Ovary (tissue), 9 donors: ENCODE measurements around the gene NAA40. TPM values are rescaled to one million over a fixed set of nuclear protein-coding genes. Genes with fewer than 3 reads are reported as not detected.

Source experiments
- DNase-seq, 5 donors: peaks; one replicate each; pipeline ENCODE4 v3.0.0-alpha.2; 2019 to 2020
- H3K27ac ChIP-seq, 2 donors: fragments of 200-600 bp; one replicate each; pipeline versions ENCODE4 v1.5.1 to v1.8.0; 2019 to 2022
- H3K27me3 ChIP-seq: fragments of 200-600 bp; one replicate; pipeline ENCODE4 v1.8.0; 2022
- H3K36me3 ChIP-seq: fragments of 200-600 bp; sonication (generic); one replicate; pipeline ENCODE4 v1.5.1; 2019
- H3K4me1 ChIP-seq: one replicate; pipeline ENCODE4 v1.8.1; 2013; ENCODE audit warnings: mild to moderate bottlenecking, moderate library complexity; ENCODE audit not compliant: insufficient read depth
- H3K4me3 ChIP-seq: fragments of 200-600 bp; sonication (generic); one replicate; pipeline ENCODE4 v1.5.1; 2017
- H3K9me3 ChIP-seq, 2 donors: fragments of 200-600 bp in 1 of 2; sonication (generic) in 1 of 2; one replicate each; pipeline versions ENCODE4 v1.5.1 to v1.8.1; 2013 to 2019; ENCODE audit warnings: mild to moderate bottlenecking in 1 of 2, moderate library complexity in 1 of 2
- CTCF ChIP-seq, 3 donors: fragments of 450-650 bp in 2 of 3; fragments of 200-600 bp in 1 of 3; IDR thresholded peaks; one replicate each; pipeline versions ENCODE4 v1.5.1 to v1.8.0; 2016 to 2022; ENCODE audit warnings: antibody characterized with exemption in 3 of 3, mild to moderate bottlenecking in 1 of 3
- EP300 ChIP-seq: sonication (generic); formaldehyde crosslinking; IDR thresholded peaks from one replicate; pipeline ENCODE4 v1.6.1; 2017; ENCODE audit warnings: antibody characterized with exemption
- POLR2A ChIP-seq: fragments of 450-650 bp; IDR thresholded peaks from one replicate; pipeline ENCODE4 v1.6.1; 2017; ENCODE audit warnings: antibody characterized with exemption, mild to moderate bottlenecking, moderate library complexity
- WGBS, 3 donors: extraction: QIAGEN DNeasy Blood & Tissue Kit in 1 of 3; methylation state at CpG; one replicate each; pipeline versions ENCODE4 v1.1.5 to v1.1.7; 2013 to 2017; 5-methylcytosine and 5-hydroxymethylcytosine counted together
- intact Hi-C, 4 donors: fragments of 100-400 bp; cut with DNase I; formaldehyde crosslinking; loops; one replicate each; pipeline versions ENCODE4 v1.11.0 to v1.15.1; 2022 to 2023
- polyA plus RNA-seq, 2 donors: library from polyadenylated mRNA; stranded (reverse); fragments of 200-250 nt in 1 of 2; fragments of 350-450 nt in 1 of 2; fragmentation: Illumina TruSeq in 1 of 2; extraction: RNeasy Lipid Tissue Mini Kit (QIAGEN cat#74804) in 1 of 2; gene quantifications; one replicate each; pipeline ENCODE4 v1.2.3, GENCODE V29; 2013 to 2014
- total RNA-seq, 7 donors: library from RNA; depleted of rRNA in 2 of 7; stranded (reverse); fragments of >200 nt in 2 of 7; fragmentation: NEBNext Ultra II Directional in 3 of 7; extraction: Animal tissue kit (Norgen Biotek cat#: 25700) in 3 of 7; gene quantifications; one replicate each; pipeline versions ENCODE4 v1.1.0 to v1.2.4, GENCODE V29; 2016 to 2023
- donor health status: DM: no; HTN: no; CAD: no; lungs with moderate emphysema.
- donor health status: DM: no; HTN: no; CAD: no.
- donor health status: Bipolar disorder and iron deficiency.
- donor health status: DM: yes; HTN: yes; CAD: no.
- donor health status: DM: no; HTN: no; CAD: no.
- donor health status: DM: yes; HTN: yes; CAD: no.

Gene NAA40
- total and polyA plus RNA-seq, 9 donors: 4.5 to 15.9 (median 10.2) TPM

GRCh38 chr11:63919267-63920125 lies 19.3 kb upstream of the NAA40 start:
- peak overlapping the region; percentile 52 to 78 for H3K27ac ChIP-seq
- no peaks in the 10 kb centered on the region for H3K27me3 ChIP-seq
- intact Hi-C loops: no loop called here
- TF ChIP-seq CTCF (IDR thresholded peaks at IDR 0.05): no peak
- TF ChIP-seq POLR2A: no peak
- no peak for TF ChIP-seq EP300
- peak in 3 of 5 donors; percentile 49 to 60 (median 59) for DNase-seq
- WGBS, 3 donors: 19 to 33% (median 26%) methylated on average over 36 to 41 of the region's 41 CpGs
- H3K9me3 ChIP-seq: no peaks in the 10 kb centered on the region
- no peaks in the 10 kb centered on the region for H3K36me3 ChIP-seq
- H3K4me3 ChIP-seq: no peak overlapping the region
- peaks cover 15% of the 10 kb centered on the region for H3K4me1 ChIP-seq

GRCh38 chr11:63920126-63920938 lies 18.5 kb upstream of the NAA40 start:
- Histone ChIP-seq H3K27me3 (no peaks in the 10 kb centered on the region), H3K27ac (peak overlapping the region; percentile 52 to 78), H3K4me3 (no peak overlapping the region), H3K4me1 (peaks cover 15% of the 10 kb centered on the region), H3K36me3 (no peaks in the 10 kb centered on the region), H3K9me3 (no peaks in the 10 kb centered on the region)
- DNase-seq: peak; percentile 61 to 79 (median 76)
- intact Hi-C loops: no loop called here
- TF ChIP-seq POLR2A: no peak
- TF ChIP-seq EP300: no peak
- no peak for TF ChIP-seq CTCF (IDR thresholded peaks at IDR 0.05)
- 25 to 26% (median 25%) methylated on average over 20 to 22 of the region's 22 CpGs for WGBS, 3 donors

- H3K27ac ChIP-seq: peak overlapping the region in 1 of 2 donors; percentile 78
- intact Hi-C loops: no loop called here
These were observed 17.8 kb upstream of the NAA40 start for GRCh38 chr11:63920939-63921417.

More at GRCh38 chr11:63920939-63921417, 17.8 kb upstream of the NAA40 start:
- WGBS, 3 donors: 49 to 58% (median 56%) methylated on average over 14 of the region's 14 CpGs
- Histone ChIP-seq H3K4me3 (no peak overlapping the region), H3K9me3 (no peaks in the 10 kb centered on the region), H3K27me3 (no peaks in the 10 kb centered on the region), H3K4me1 (peaks cover 15% of the 10 kb centered on the region), H3K36me3 (no peaks in the 10 kb centered on the region)
- DNase-seq: peak in 1 of 5 donors; percentile 61
- TF ChIP-seq POLR2A (no peak), CTCF (IDR thresholded peaks at IDR 0.05) (no peak), EP300 (no peak)
